GM12891 (cell line): ENCODE data around the gene LSM3.

Experiments
- POLR2A ChIP-seq: IDR thresholded peaks from 2 replicates; pipeline ENCODE4 v1.6.1; 2011; ENCODE audit warnings: low read depth, low read length, control low read depth
- POLR2AphosphoS5 ChIP-seq: IDR thresholded peaks from 2 replicates; pipeline ENCODE4 v1.6.1; 2011; ENCODE audit warnings: low read depth, low read length, control low read depth

GRCh38 chr3:14201940-14202684, 23.5 kb downstream of the LSM3 start:
- TF ChIP-seq POLR2AphosphoS5 (no peak), POLR2A (no peak)
